ENCODE measurements around the gene RHOA.

Gene RHOA

GRCh38 chr3:49311283-49311682 is 100.5 kb downstream of the RHOA start:
- Histone ChIP-seq H3K79me1 (ENCODE audit: low read length) (no peaks in the 10 kb centered on the region), H3K9ac (ENCODE audit: low read length) (no peak overlapping the region), H2AFZ (ENCODE audit: insufficient read depth, low read length, poor library complexity) (no peak overlapping the region), H3K23ac (ENCODE audit: low read length) (no peak overlapping the region), H2BK120ac (ENCODE audit: insufficient read depth, low read length, poor library complexity) (no peak overlapping the region), H3K36me3 (ENCODE audit: control insufficient read depth in 1 of 2, insufficient read depth in 2 of 2, low read length in 2 of 2) (peaks cover 26 to 35% of the 10 kb centered on the region in 2 experiments), H3K79me2 (ENCODE audit: control insufficient read depth, insufficient read depth, low read length, poor library complexity) (no peaks in the 10 kb centered on the region), H3K4me2 (ENCODE audit: low read length) (no peak overlapping the region), H4K91ac (ENCODE audit: low read depth, low read length) (no peak overlapping the region), H3K9me3 (ENCODE audit: insufficient read depth, low read depth, low read length) (no peaks in the 10 kb centered on the region), H3K4me1 (ENCODE audit: control insufficient read depth in 1 of 2, insufficient read depth in 2 of 2, low read length in 2 of 2) (no peaks in the 10 kb centered on the region), H2BK12ac (ENCODE audit: low read length) (no peak overlapping the region), H3K27me3 (ENCODE audit: insufficient read depth, low read length) (no peaks in the 10 kb centered on the region), H3K27ac (ENCODE audit: low read depth, low read length) (no peak overlapping the region), H4K12ac (ENCODE audit: low read depth, low read length) (no peak overlapping the region), H4K8ac (ENCODE audit: low read depth, low read length) (no peak overlapping the region), H3K4ac (ENCODE audit: low read depth, low read length) (no peak overlapping the region), H2AK5ac (ENCODE audit: low read length) (no peak overlapping the region), H3K18ac (ENCODE audit: low read length) (no peak overlapping the region), H3K4me3 (ENCODE audit: low read depth, low read length) (no peak overlapping the region), H3K14ac (ENCODE audit: low read length) (no peak overlapping the region), H2BK5ac (ENCODE audit: low read depth, low read length, poor library complexity) (no peak overlapping the region)
- no CpG with 5 or more reads among the region's 3 CpGs for WGBS (ENCODE audit: extremely low coverage, insufficient coverage, insufficient read length)
- no peak for DNase-seq

GRCh38 chr3:49310677-49311076 is 101.1 kb downstream of the RHOA start:
- whole genome bisulfite sequencing (ENCODE audit: extremely low coverage, insufficient coverage, insufficient read length): no CpG with 5 or more reads among the region's 1 CpG
- no peak overlapping the region for H4K8ac ChIP-seq (ENCODE audit: low read depth, low read length)

More at GRCh38 chr3:49310677-49311076, 101.1 kb downstream of the RHOA start:
- H3K23ac ChIP-seq (ENCODE audit: low read length): no peak overlapping the region
- no peak for DNase-seq
- H3K18ac ChIP-seq (ENCODE audit: low read length): no peak overlapping the region
- H3K27me3 ChIP-seq (ENCODE audit: insufficient read depth, low read length): no peaks in the 10 kb centered on the region
- no peaks in the 10 kb centered on the region for H3K79me2 ChIP-seq (ENCODE audit: control insufficient read depth, insufficient read depth, low read length, poor library complexity)
- H3K4me2 ChIP-seq (ENCODE audit: low read length): no peak overlapping the region
- no peak overlapping the region for H3K4me3 ChIP-seq (ENCODE audit: low read depth, low read length)
- H4K91ac ChIP-seq (ENCODE audit: low read depth, low read length): no peak overlapping the region
- no peak overlapping the region for H4K12ac ChIP-seq (ENCODE audit: low read depth, low read length)
- H2AFZ ChIP-seq (ENCODE audit: insufficient read depth, low read length, poor library complexity): no peak overlapping the region
- no peak overlapping the region for H2AK5ac ChIP-seq (ENCODE audit: low read length)
- no peak overlapping the region for H3K4ac ChIP-seq (ENCODE audit: low read depth, low read length)
- H3K27ac ChIP-seq (ENCODE audit: low read depth, low read length): no peak overlapping the region
- H3K4me1 ChIP-seq (ENCODE audit: control insufficient read depth in 1 of 2, insufficient read depth in 2 of 2, low read length in 2 of 2): no peaks in the 10 kb centered on the region
- H3K79me1 ChIP-seq (ENCODE audit: low read length): no peaks in the 10 kb centered on the region
- H3K36me3 ChIP-seq (ENCODE audit: control insufficient read depth in 1 of 2, insufficient read depth in 2 of 2, low read length in 2 of 2): peaks cover 27 to 38% of the 10 kb centered on the region in 2 experiments
- H2BK120ac ChIP-seq (ENCODE audit: insufficient read depth, low read length, poor library complexity): no peak overlapping the region
- no peak overlapping the region for H3K14ac ChIP-seq (ENCODE audit: low read length)
- H3K9ac ChIP-seq (ENCODE audit: low read length): no peak overlapping the region
- no peaks in the 10 kb centered on the region for H3K9me3 ChIP-seq (ENCODE audit: insufficient read depth, low read depth, low read length)
- no peak overlapping the region for H2BK5ac ChIP-seq (ENCODE audit: low read depth, low read length, poor library complexity)
- no peak overlapping the region for H2BK12ac ChIP-seq (ENCODE audit: low read length)
